Measurements from ENCODE around the gene ADRB1.

Gene ADRB1

GRCh38 chr10:114068054-114068707 lies 24.5 kb downstream of the ADRB1 start:
- POLR2A ChIA-PET = no interaction called here
- TF ChIP-seq, protein P1, sequence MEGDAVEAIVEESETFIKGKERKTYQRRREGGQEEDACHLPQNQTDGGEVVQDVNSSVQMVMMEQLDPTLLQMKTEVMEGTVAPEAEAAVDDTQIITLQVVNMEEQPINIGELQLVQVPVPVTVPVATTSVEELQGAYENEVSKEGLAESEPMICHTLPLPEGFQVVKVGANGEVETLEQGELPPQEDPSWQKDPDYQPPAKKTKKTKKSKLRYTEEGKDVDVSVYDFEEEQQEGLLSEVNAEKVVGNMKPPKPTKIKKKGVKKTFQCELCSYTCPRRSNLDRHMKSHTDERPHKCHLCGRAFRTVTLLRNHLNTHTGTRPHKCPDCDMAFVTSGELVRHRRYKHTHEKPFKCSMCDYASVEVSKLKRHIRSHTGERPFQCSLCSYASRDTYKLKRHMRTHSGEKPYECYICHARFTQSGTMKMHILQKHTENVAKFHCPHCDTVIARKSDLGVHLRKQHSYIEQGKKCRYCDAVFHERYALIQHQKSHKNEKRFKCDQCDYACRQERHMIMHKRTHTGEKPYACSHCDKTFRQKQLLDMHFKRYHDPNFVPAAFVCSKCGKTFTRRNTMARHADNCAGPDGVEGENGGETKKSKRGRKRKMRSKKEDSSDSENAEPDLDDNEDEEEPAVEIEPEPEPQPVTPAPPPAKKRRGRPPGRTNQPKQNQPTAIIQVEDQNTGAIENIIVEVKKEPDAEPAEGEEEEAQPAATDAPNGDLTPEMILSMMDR (IDR thresholded peaks at IDR 0.05; ENCODE audit: control extremely low read depth, extremely low read depth, low read depth, missing control alignments) = no peak
- CTCF ChIA-PET = interaction anchor here (0.8 to 1.6 kb wide), 5 partner anchors 9 to 254 kb away, joined by 3 to 6 read pairs (median 4); no protein-coding TSS in a partner anchor
- DNase-seq (ENCODE audit: extremely low spot score) = no peak

DNA sequence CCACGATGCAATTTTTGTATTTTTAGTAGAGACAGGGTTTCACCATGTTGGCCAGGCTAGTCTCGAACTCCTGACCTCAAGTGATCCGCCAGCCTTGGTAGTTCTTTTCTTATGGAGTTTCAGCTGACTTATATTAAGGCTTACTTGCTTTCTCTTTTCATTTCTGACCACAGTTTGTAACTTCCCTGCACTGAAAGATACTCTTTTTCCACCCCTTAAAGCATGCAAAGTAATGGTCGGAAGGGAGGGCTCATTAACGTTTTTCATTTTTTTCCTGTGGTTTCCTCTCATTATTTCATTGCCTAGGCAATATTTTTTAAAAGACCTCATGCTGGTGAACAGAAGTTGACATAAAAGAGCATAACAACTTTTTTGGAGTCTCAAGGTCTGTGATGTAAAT lies 27.0 kb downstream of the ADRB1 start:
- CTCF ChIA-PET = interaction anchor here (1.1 to 3.2 kb wide), 2 partner anchors 11 to 41 kb away, joined by 3 to 12 read pairs; no protein-coding TSS in a partner anchor

GRCh38 chr10:114071178-114071577 lies 27.5 kb downstream of the ADRB1 start:
- ChIA-PET CTCF (interaction anchor here (1.4 to 3.2 kb wide), 3 partner anchors 10 to 272 kb away, joined by 3 to 12 read pairs (median 6); no protein-coding TSS in a partner anchor), POLR2A (no interaction called here)
- TF ChIP-seq, protein P1 (IDR thresholded peaks at IDR 0.05; ENCODE audit: control extremely low read depth, extremely low read depth, low read depth, missing control alignments) = no peak
- DNase-seq (ENCODE audit: extremely low spot score) = no peak

More for the DNA sequence above, 27.0 kb downstream of the ADRB1 start:
- no peak for DNase-seq (ENCODE audit: extremely low spot score)
- POLR2A ChIA-PET = no interaction called here
- TF ChIP-seq, protein P1 (IDR thresholded peaks at IDR 0.05; ENCODE audit: control extremely low read depth, extremely low read depth, low read depth, missing control alignments) = no peak

GRCh38 chr10:114073395-114074186 lies 29.9 kb downstream of the ADRB1 start:
- CTCF ChIA-PET = interaction anchor here (1.1 to 3.2 kb wide), 5 partner anchors 8 to 38 kb away, joined by 3 to 12 read pairs (median 3); no protein-coding TSS in a partner anchor
- no peak for DNase-seq (ENCODE audit: extremely low spot score)
- POLR2A ChIA-PET = interaction anchor here (0.7 kb wide), 1 partner anchor 18 kb away, joined by 4 read pairs; no protein-coding TSS in a partner anchor
- TF ChIP-seq, protein P1 (IDR thresholded peaks at IDR 0.05; ENCODE audit: control extremely low read depth, extremely low read depth, low read depth, missing control alignments) = no peak

DNA sequence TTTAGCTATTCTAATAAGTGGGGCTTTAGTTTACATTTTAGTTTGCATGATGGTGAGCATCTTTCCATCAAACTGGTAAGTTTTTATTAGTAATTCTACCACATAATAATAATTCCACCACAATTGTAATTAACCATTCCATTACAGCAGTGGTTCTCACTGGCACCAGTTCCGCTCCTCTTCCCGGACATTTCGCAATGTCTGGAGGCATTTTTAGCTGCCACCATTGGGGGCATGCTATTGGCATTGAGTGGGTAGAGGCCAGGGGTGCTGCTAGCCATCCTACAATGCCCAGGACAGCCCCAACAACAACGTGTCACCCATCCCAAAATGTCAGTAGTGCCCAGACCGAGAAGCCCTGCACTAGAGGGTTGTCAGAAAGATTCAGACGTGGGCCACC lies 31.4 kb downstream of the ADRB1 start:
- TF ChIP-seq, protein P1 (IDR thresholded peaks at IDR 0.05; ENCODE audit: control extremely low read depth, extremely low read depth, low read depth, missing control alignments) = no peak
- POLR2A ChIA-PET = no interaction called here

DNA sequence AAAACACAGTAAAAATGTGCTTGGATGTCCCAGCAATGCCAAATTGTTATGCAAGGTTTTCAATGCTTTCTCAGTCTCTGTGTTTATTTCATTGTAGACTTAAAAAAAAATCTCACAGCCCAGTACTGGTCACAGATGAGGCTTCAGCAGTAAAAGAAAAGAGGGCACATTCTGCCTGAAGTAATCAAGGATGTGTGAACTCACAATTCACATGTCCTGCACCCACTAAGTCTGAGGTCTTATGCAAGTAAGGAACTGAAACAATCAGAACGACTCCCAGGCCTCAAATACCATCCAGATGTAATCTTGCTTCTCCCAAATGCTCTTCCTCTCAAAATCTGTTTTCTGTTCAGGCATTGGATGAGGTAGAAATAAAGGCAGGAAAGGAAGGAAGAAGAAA lies 33.7 kb downstream of the ADRB1 start:
- ChIA-PET CTCF (interaction anchor here (1.2 to 2.0 kb wide), 3 partner anchors 9 to 60 kb away, joined by 3 to 7 read pairs (median 4); no protein-coding TSS in a partner anchor), POLR2A (no interaction called here)
- DNase-seq (ENCODE audit: extremely low spot score) = no peak
- TF ChIP-seq, protein P1 (IDR thresholded peaks at IDR 0.05; ENCODE audit: control extremely low read depth, extremely low read depth, low read depth, missing control alignments) = no peak

More for the DNA sequence above, 31.4 kb downstream of the ADRB1 start:
- DNase-seq (ENCODE audit: extremely low spot score) = no peak
- CTCF ChIA-PET = interaction anchor here (1.3 to 1.6 kb wide), 2 partner anchors 11 to 28 kb away, joined by 3 read pairs; no protein-coding TSS in a partner anchor
